AG08396 (cell line): Measurements from ENCODE around the gene HECTD4.

Experiments used
- DNase-seq: peaks from one replicate; pipeline ENCODE4 v3.0.0; 2012; ENCODE audit warnings: low spot score, mixed read lengths

HECTD4 gene

GRCh38 chr12:112322441-112322840, 59.8 kb downstream of the HECTD4 start:
- no peak for DNase-seq

- DNase-seq, result no peak
These were observed 61.0 kb downstream of the HECTD4 start for GRCh38 chr12:112321245-112321644.

- DNase-seq, result no peak
These were observed 62.8 kb downstream of the HECTD4 start for GRCh38 chr12:112319395-112319794.

GRCh38 chr12:112317481-112317880, 64.8 kb downstream of the HECTD4 start:
- DNase-seq, result no peak

GRCh38 chr12:112314981-112315380, 67.2 kb downstream of the HECTD4 start:
- DNase-seq, result peak; percentile 20

GRCh38 chr12:112309797-112310196, 72.4 kb downstream of the HECTD4 start:
- DNase-seq, result no peak

- DNase-seq, result peak; percentile 11
These were observed 73.6 kb downstream of the HECTD4 start for GRCh38 chr12:112308652-112309051.

- DNase-seq, result no peak
These were observed 74.1 kb downstream of the HECTD4 start for GRCh38 chr12:112308161-112308560.

- no peak for DNase-seq
These were observed 74.8 kb downstream of the HECTD4 start for GRCh38 chr12:112307317-112308011.

GRCh38 chr12:112305951-112306350, 76.3 kb downstream of the HECTD4 start:
- DNase-seq, result no peak

- DNase-seq, result no peak
These were observed 77.8 kb downstream of the HECTD4 start for GRCh38 chr12:112304436-112304835.

- no peak for DNase-seq
These were observed 78.4 kb downstream of the HECTD4 start for GRCh38 chr12:112303799-112304198.

GRCh38 chr12:112303004-112303403, 79.2 kb downstream of the HECTD4 start:
- DNase-seq, result peak; percentile 34

GRCh38 chr12:112299704-112300103, 82.5 kb downstream of the HECTD4 start:
- no peak for DNase-seq

- DNase-seq, result no peak
These were observed 85.0 kb downstream of the HECTD4 start for GRCh38 chr12:112297188-112297587.

- DNase-seq, result no peak
These were observed 86.0 kb downstream of the HECTD4 start for GRCh38 chr12:112296183-112296582.

GRCh38 chr12:112294793-112295192, 87.4 kb downstream of the HECTD4 start:
- no peak for DNase-seq

- no peak for DNase-seq
These were observed 93.6 kb downstream of the HECTD4 start for GRCh38 chr12:112288638-112289037.

- no peak for DNase-seq
These were observed 96.4 kb downstream of the HECTD4 start for GRCh38 chr12:112285600-112286401.

- no peak for DNase-seq
These were observed 98.7 kb downstream of the HECTD4 start for GRCh38 chr12:112283546-112283945.

GRCh38 chr12:112282920-112283319, 99.3 kb downstream of the HECTD4 start:
- DNase-seq, result no peak

- no peak for DNase-seq
These were observed 106.4 kb downstream of the HECTD4 start for GRCh38 chr12:112275836-112276235.

GRCh38 chr12:112275207-112275606, 107.0 kb downstream of the HECTD4 start:
- no peak for DNase-seq
